ENCODE results near the gene EEPD1. TPM values are rescaled to one million over a fixed set of nuclear protein-coding genes. Genes with fewer than 3 reads are reported as not detected.

EEPD1 gene
- total RNA-seq, 1 donor from 2014 or later = 14.0 TPM

- H3K27ac ChIP-seq = no peak overlapping the region
- no peaks in the 10 kb centered on the region for H3K9me3 ChIP-seq
- no peak for TF ChIP-seq CTCF (IDR thresholded peaks at IDR 0.05)
- H3K4me3 ChIP-seq = no peak overlapping the region
- intact Hi-C loops (cut with DNase I) = loop anchor here (10.0 kb wide), 1 partner anchor 603 kb away; the partner anchor contains the start of gene HERPUD2
- peaks cover 0 to 11% of the 10 kb centered on the region in 2 donors for H3K4me1 ChIP-seq
- peaks cover 10 to 23% of the 10 kb centered on the region in 2 donors for H3K36me3 ChIP-seq
- H3K27me3 ChIP-seq = no peaks in the 10 kb centered on the region
- DNase-seq (ENCODE audit: low spot score in 2 of 2) = no peak
Observed at GRCh38 chr7:36297364-36298009, 144.4 kb downstream of the EEPD1 start.

DNA sequence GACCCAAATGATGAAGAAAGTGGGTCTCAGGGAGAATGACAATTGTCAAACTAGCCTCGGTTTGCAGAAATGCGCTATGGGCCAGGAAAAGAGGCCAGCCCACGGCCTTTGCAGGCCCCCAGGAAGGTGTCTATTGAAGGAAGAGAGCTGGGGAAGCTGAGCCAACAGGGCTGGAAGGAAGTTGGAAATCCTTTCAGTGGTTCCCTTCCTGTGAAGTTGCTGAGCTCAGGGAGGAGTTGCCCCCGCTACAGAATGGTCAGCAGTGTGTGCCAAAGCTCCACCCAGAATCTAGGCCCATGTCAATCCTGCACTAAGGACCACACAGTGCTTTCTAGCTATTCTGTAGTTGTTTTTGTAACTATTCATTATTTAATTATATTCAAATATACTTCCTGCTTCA, 145.1 kb downstream of the EEPD1 start:
- Histone ChIP-seq H3K4me3 (no peak overlapping the region), H3K36me3 (peaks cover 10 to 23% of the 10 kb centered on the region in 2 donors), H3K9me3 (no peaks in the 10 kb centered on the region), H3K27me3 (no peaks in the 10 kb centered on the region), H3K4me1 (peaks cover 0 to 11% of the 10 kb centered on the region in 2 donors), H3K27ac (no peak overlapping the region)
- intact Hi-C loops (cut with DNase I) = loop anchor here (10.0 kb wide), 1 partner anchor 603 kb away; the partner anchor contains the start of gene HERPUD2
- no peak for DNase-seq (ENCODE audit: low spot score in 2 of 2)
- TF ChIP-seq CTCF (IDR thresholded peaks at IDR 0.05) = no peak

DNA sequence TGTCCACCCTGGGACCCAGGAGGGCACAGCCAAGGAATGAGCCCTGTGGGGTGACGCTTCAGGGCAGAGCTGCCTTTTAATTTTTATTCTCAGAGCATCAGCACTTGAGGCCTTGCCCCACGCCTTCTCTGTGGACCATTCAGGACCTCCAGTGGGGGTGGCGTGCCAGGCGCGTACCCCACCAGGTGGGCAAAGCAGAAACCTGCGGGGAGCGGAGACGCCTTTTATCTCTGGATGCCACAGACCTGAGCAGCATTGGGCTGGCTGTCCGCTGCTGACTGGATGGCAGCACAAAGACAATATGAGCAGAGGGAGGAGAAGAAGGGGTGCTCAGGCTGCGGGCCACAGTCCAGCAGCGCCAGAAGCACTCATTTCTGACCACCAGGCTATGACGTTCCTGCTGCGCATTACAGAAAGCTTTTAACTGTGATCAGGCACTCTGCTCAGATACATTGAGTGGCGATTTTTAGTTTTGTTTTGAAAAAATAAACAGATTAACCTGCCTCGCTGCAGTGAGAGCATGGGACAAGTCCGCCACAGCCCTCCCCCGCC, 146.2 kb downstream of the EEPD1 start:
- no peak for TF ChIP-seq CTCF (IDR thresholded peaks at IDR 0.05)
- Histone ChIP-seq H3K4me1 (peaks cover 5 to 19% of the 10 kb centered on the region in 2 donors), H3K4me3 (no peak overlapping the region), H3K36me3 (peaks cover 10 to 23% of the 10 kb centered on the region in 2 donors), H3K27ac (no peak overlapping the region), H3K9me3 (no peaks in the 10 kb centered on the region), H3K27me3 (no peaks in the 10 kb centered on the region)
- DNase-seq (ENCODE audit: low spot score in 2 of 2) = no peak
- intact Hi-C loops (cut with DNase I) = loop anchor here (10.0 kb wide), 1 partner anchor 604 kb away; the partner anchor contains the start of gene HERPUD2

DNA sequence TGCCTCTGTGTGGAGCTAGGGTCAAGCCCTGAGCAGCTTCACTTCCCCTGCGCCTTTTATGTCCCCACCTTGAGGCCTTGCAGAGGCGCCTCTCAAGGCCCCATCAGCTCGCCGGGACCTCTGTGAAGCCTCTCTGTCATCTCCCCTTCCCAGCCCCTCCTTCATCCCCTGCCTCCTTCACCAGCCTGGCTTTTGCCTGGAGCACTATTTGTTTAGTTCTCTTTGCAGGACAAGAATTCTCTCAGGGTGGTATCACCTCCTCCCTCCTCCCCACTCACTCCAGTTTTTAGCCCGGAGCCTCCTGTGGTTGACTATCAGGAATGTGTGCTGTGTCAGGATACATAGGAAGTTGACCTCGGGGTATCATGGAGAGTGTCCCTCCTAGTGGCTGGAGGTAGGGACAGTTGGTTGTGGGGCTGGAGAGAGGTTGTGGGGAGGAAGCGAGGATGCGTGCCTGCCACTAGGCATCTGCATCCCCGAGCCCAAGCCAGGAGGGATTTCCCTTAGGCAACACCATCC, 146.8 kb downstream of the EEPD1 start:
- no peak for TF ChIP-seq CTCF (IDR thresholded peaks at IDR 0.05)
- H3K4me3 ChIP-seq = no peak overlapping the region
- no peaks in the 10 kb centered on the region for H3K9me3 ChIP-seq
- H3K36me3 ChIP-seq = peaks cover 10 to 23% of the 10 kb centered on the region in 2 donors
- H3K27me3 ChIP-seq = no peaks in the 10 kb centered on the region
- DNase-seq (ENCODE audit: low spot score in 2 of 2) = no peak
- H3K27ac ChIP-seq = peak overlapping the region in 1 of 2 donors; percentile 47
- intact Hi-C loops (cut with DNase I) = loop anchor here (5.0 to 10.0 kb wide), 4 partner anchors 395 to 1263 kb away; partner anchors contain the start of genes DPY19L1, HERPUD2 and SEPTIN7
- H3K4me1 ChIP-seq = peaks cover 5 to 25% of the 10 kb centered on the region in 2 donors

- TF ChIP-seq CTCF (IDR thresholded peaks at IDR 0.05) = no peak
- intact Hi-C loops (cut with DNase I) = loop anchor here (5.0 to 10.0 kb wide), 3 partner anchors 396 to 1264 kb away; partner anchors contain the start of genes DPY19L1 and SEPTIN7
- H3K27ac ChIP-seq = peak overlapping the region; percentile 47 to 70
- H3K4me3 ChIP-seq = no peak overlapping the region
- peaks cover 10 to 23% of the 10 kb centered on the region in 2 donors for H3K36me3 ChIP-seq
- H3K27me3 ChIP-seq = no peaks in the 10 kb centered on the region
- peaks cover 5 to 25% of the 10 kb centered on the region in 2 donors for H3K4me1 ChIP-seq
- no peak for DNase-seq (ENCODE audit: low spot score in 2 of 2)
- H3K9me3 ChIP-seq = no peaks in the 10 kb centered on the region
Observed at GRCh38 chr7:36300696-36301350, 147.8 kb downstream of the EEPD1 start.
